Measurements from ENCODE around the gene NANOS3.

Gene NANOS3

DNA sequence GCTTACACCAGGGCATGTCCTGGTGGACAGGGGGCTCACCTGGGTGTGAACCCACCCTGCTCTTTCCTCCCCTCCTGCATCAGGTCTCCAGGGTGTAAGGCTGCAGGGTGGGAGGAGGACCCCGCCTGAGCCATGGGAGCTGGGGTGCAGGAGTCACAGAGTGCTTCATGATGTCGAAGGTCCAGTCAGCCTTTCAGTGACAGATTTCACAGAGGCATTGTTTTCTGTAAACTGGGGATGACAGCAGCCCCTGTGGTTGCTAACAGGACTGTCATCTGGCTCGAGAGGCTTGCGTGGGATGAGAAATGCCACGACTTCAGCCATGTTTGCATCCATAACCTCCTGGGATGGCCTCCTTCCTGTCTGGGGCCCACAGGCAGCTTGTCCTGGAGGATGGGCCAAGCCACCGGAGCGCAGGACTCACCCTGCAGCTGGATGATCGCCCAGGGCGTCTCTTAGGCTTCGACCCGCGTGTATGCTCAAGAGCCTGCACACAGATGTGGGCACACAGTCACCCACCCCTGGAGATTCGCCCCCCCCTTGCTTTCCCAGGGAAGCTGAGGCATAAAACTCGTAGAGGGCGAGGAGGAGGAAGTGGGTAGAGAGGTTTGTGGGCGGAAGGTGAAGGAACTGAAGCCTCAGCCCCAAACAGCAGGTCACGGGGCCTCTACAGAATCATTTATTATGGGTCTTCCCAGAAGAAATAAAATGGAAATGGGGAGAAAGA is 4.9 kb downstream of the NANOS3 start:
- TF ChIP-seq, protein P1, sequence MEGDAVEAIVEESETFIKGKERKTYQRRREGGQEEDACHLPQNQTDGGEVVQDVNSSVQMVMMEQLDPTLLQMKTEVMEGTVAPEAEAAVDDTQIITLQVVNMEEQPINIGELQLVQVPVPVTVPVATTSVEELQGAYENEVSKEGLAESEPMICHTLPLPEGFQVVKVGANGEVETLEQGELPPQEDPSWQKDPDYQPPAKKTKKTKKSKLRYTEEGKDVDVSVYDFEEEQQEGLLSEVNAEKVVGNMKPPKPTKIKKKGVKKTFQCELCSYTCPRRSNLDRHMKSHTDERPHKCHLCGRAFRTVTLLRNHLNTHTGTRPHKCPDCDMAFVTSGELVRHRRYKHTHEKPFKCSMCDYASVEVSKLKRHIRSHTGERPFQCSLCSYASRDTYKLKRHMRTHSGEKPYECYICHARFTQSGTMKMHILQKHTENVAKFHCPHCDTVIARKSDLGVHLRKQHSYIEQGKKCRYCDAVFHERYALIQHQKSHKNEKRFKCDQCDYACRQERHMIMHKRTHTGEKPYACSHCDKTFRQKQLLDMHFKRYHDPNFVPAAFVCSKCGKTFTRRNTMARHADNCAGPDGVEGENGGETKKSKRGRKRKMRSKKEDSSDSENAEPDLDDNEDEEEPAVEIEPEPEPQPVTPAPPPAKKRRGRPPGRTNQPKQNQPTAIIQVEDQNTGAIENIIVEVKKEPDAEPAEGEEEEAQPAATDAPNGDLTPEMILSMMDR (IDR thresholded peaks at IDR 0.05; ENCODE audit: control insufficient read depth, insufficient read depth, low read depth, low read length, missing control alignments) = no peak
- DNase-seq (ENCODE audit: low read depth) = no peak
- H3K4me3 ChIP-seq (ENCODE audit: control insufficient read depth, low read depth, low read length) = no peak overlapping the region

DNA sequence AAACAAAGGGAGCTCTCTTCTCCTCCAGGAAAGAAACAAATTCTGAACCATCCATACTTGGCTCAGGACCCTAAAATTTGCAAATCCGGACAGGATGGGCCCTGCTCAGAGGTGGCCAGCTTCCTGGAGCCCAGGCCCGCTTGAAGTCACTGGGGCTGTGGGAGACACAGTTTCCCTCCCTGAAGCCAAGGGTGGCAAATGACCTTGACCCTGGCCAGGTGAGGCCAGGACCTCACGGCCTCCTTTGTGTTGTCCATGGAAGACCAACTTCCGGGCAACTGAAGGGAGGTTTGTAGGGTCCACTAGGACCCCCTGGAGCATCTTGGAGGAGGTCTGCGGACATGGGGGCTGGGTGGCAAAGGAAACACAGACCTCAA is 5.5 kb downstream of the NANOS3 start:
- H3K4me3 ChIP-seq (ENCODE audit: control insufficient read depth, low read depth, low read length) = no peak overlapping the region
- no peak for DNase-seq (ENCODE audit: low read depth)
- TF ChIP-seq, protein P1 (IDR thresholded peaks at IDR 0.05; ENCODE audit: control insufficient read depth, insufficient read depth, low read depth, low read length, missing control alignments) = no peak

DNA sequence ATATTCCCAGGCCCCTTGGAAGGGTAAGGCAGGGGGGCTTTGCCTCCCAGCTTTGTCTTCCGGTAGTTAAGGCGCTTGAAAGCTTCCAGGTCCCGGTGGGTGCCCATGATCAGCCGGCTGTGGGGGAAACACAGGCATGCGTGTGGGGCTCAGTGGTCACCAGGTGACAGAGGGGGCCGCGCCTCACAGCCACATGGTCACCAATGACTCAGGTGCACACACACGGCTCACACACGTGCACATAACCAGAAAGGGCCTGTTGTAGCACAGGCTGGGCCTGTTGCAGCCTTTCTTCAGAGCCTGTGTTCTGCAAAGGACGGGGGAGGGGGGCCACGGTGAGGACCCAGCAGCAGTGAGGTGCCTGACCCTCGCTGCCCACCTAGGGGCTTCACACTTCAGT is 5.9 kb downstream of the NANOS3 start:
- TF ChIP-seq, protein P1 (IDR thresholded peaks at IDR 0.05; ENCODE audit: control insufficient read depth, insufficient read depth, low read depth, low read length, missing control alignments) = no peak
- DNase-seq (ENCODE audit: low read depth) = no peak
- no peak overlapping the region for H3K4me3 ChIP-seq (ENCODE audit: control insufficient read depth, low read depth, low read length)

DNA sequence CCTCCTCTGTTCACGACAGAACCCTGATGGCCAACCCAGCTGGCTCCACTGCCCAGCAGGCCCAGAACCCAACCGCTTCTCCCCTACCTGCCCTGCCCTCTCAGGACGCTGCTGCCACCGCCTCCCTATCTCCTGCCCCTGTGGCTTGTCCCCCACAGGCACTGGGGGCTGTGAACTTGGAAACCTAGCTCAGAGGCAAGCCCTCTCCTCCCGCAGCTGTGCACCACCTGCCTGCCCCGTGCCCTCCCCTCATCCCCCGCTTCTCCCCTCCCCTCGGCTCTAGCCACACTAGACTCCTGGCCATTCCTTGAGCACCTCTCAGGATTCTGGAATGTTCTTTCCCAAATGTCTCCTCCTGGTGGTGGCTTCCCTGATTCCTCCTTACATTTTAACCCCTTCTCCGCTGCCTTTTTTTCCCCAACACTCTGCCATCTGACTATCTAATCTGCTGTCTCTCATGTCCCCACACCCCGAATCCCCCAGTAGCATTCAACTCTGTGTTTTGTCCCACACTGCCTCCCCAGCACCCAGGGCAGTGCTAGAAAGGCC is 6.7 kb downstream of the NANOS3 start:
- TF ChIP-seq, protein P1 (IDR thresholded peaks at IDR 0.05; ENCODE audit: control insufficient read depth, insufficient read depth, low read depth, low read length, missing control alignments) = peak; percentile 34
- H3K4me3 ChIP-seq (ENCODE audit: control insufficient read depth, low read depth, low read length) = no peak overlapping the region

DNA sequence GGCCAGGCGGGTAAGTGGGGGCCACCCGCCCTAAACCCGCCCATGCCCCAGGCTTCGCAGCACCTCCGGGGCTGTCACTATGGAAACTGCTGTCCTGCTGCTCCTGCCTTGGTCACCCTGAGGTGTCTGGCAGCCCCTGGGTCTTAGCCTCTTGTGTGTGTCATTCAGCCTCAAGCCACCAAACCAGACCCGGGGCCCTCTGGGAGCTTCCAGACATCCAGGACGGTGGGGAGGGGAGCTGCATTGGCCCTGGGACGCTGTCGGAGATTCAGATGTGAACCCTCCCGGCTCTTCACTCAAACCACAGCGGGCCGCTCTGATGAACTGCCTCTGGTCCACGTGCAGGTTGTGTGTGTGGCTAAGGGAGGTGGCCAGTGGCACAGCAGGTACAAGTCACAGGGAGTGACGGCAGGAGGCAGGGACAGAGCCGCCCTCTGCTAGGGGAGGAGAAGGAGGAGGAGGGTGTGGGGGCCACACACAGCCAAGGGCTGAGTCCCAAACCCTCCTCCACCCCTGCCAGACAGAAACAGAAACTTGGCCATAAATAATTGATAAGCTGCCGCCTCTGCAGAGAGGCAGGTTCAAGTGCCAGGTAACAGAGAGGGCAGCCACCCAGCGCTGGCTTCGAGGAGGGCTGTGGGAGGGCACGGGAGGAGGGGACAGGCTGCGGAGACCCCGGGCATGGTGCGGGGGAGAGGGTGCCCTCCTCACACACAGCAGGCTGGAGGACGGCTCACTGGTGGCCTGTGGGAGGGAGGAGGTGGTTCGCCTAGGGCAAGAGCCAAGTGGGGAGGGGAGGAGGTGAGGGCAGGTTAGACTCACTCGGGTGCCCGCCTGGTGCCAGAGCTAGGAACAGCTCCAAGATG is 8.0 kb downstream of the NANOS3 start:
- DNase-seq (ENCODE audit: low read depth) = no peak
- TF ChIP-seq, protein P1 (IDR thresholded peaks at IDR 0.05; ENCODE audit: control insufficient read depth, insufficient read depth, low read depth, low read length, missing control alignments) = no peak
- no peak overlapping the region for H3K4me3 ChIP-seq (ENCODE audit: control insufficient read depth, low read depth, low read length)

More for the DNA sequence above, 6.7 kb downstream of the NANOS3 start:
- DNase-seq (ENCODE audit: low read depth) = no peak

DNA sequence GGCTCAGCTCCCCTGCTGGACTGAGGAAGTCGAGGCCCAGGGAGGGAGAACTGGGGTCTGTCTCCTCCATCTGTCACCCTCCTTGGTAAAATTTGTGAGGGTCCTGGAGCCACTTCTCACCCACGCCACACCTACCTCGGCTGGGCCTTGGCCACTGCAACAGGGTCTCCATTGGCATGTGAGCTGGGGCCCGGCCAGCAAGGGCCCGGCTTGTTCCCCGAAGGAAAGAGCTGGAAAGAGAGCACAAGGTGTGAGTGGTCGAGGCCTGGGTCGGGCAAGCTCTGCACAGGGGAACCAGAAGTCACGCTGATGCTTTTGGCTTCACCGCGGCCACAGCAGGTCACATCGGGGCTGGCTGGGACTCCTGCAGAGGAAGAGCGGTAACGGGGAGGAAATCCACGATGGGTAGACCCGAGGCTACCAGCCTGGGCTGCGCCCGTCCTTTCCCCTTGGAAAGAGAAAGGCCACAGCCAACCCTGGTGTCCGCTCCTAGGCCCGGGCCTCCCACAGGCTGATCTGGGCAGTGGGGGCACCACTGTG is 9.0 kb downstream of the NANOS3 start:
- no peak for DNase-seq (ENCODE audit: low read depth)
- TF ChIP-seq, protein P1 (IDR thresholded peaks at IDR 0.05; ENCODE audit: control insufficient read depth, insufficient read depth, low read depth, low read length, missing control alignments) = no peak
- no peak overlapping the region for H3K4me3 ChIP-seq (ENCODE audit: control insufficient read depth, low read depth, low read length)

Measured in AG09309 (cell line).